Activated naive CD4-positive, alpha-beta T cell treated with anti-CD3 and anti-CD28 coated beads, Interleukin-2, amount 50 U/mL, for 24 hours (primary cell): ENCODE results near the gene REP15.
"Not testable (repeated sequence)": the region's sequence is repeated elsewhere in the genome, so short reads cannot be mapped to it uniquely, and the experiment has no call there.

Experiments used
- H3K27ac Mint-ChIP-seq: one replicate; pipeline ENCODE4 v1.8.0; 2021; ENCODE audit warnings: mild to moderate bottlenecking, mixed read lengths
- H3K27me3 Mint-ChIP-seq: one replicate; pipeline ENCODE4 v1.8.0; 2021; ENCODE audit warnings: mixed read lengths
- H3K36me3 Mint-ChIP-seq: one replicate; pipeline ENCODE4 v1.8.0; 2021; ENCODE audit warnings: mixed read lengths
- H3K4me1 Mint-ChIP-seq: one replicate; pipeline ENCODE4 v1.8.0; 2021; ENCODE audit warnings: mixed read lengths
- H3K4me3 Mint-ChIP-seq: one replicate; pipeline ENCODE4 v1.8.0; 2021; ENCODE audit warnings: mild to moderate bottlenecking, mixed read lengths
- H3K9me3 Mint-ChIP-seq: one replicate; pipeline ENCODE4 v1.8.0; 2021; ENCODE audit warnings: mixed read lengths

The REP15 gene

DNA sequence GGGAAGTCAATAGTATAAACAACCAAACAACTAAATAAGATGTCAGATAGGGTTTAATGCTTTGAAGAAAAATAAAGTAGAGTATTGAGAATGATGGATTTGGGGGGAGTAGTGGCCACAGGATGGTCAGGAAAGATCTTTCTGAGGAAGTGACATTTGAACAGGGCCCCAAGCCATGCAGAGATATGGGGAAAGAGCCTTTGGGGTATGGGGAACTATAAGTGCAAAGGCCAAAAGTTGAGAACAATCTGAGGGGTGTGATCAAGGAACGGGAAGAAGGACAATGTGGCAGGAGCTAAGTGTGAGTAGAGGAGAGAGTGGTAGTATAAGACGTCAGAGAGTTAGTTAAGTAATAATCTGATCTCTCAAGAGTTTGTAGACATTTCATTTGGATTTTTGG lies 15.7 kb downstream of the REP15 start:
- Mint-ChIP-seq H3K27ac (peak overlapping the region; percentile 96), H3K4me3 (peak overlapping the region; percentile 98), H3K9me3 (no peaks in the 10 kb centered on the region), H3K36me3 (no peaks in the 10 kb centered on the region), H3K4me1 (peaks cover 32% of the 10 kb centered on the region), H3K27me3 (no peaks in the 10 kb centered on the region)

GRCh38 chr12:27723212-27723611 lies 27.0 kb downstream of the REP15 start:
- H3K27ac Mint-ChIP-seq, result no peak overlapping the region
- H3K36me3 Mint-ChIP-seq, result peaks cover 5% of the 10 kb centered on the region
- H3K27me3 Mint-ChIP-seq, result no peaks in the 10 kb centered on the region
- no peaks in the 10 kb centered on the region for H3K9me3 Mint-ChIP-seq
- H3K4me3 Mint-ChIP-seq, result no peak overlapping the region
- peaks cover 9% of the 10 kb centered on the region for H3K4me1 Mint-ChIP-seq

GRCh38 chr12:27730097-27730588 lies 33.9 kb downstream of the REP15 start:
- no peak overlapping the region for H3K27ac Mint-ChIP-seq
- H3K4me1 Mint-ChIP-seq, result no peaks in the 10 kb centered on the region
- H3K9me3 Mint-ChIP-seq, result no peaks in the 10 kb centered on the region
- H3K4me3 Mint-ChIP-seq, result no peak overlapping the region
- H3K27me3 Mint-ChIP-seq, result no peaks in the 10 kb centered on the region
- peaks cover 4% of the 10 kb centered on the region for H3K36me3 Mint-ChIP-seq

- Mint-ChIP-seq H3K27me3 (no peaks in the 10 kb centered on the region), H3K27ac (no peak overlapping the region), H3K4me3 (no peak overlapping the region), H3K36me3 (peaks cover 6% of the 10 kb centered on the region), H3K9me3 (no peaks in the 10 kb centered on the region), H3K4me1 (no peaks in the 10 kb centered on the region)
Observed at GRCh38 chr12:27732281-27732680, 36.0 kb downstream of the REP15 start.

DNA sequence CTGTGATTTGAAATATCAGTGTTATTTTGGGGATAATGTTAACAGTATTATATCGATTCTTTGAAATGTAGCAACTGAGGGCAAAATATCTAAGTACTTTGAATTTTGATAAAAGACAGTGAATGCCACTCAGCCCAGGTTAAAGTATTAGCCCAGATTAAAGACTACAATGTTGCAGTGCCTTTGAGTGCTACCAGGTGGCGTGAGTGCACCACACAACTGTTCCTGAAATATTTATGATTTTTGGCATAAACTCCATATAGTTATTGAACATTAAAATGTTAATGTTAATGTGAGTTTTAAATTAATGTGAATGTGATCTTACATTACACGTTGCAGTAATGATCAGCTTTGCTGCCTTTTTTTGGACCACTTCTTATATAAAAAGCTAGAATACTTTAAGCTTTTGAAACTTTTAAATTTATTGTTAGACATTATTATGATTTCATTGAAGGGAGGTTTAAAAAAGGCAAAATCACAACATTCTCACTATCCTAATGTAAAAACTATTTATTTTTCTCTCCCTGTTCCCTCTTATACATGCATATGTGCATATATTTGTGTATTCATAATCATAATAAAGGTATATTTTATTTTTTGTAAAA lies 36.9 kb downstream of the REP15 start:
- H3K36me3 Mint-ChIP-seq, result peaks cover 9% of the 10 kb centered on the region
- H3K9me3 Mint-ChIP-seq, result no peaks in the 10 kb centered on the region
- H3K27me3 Mint-ChIP-seq, result no peaks in the 10 kb centered on the region
- no peak overlapping the region for H3K4me3 Mint-ChIP-seq
- no peaks in the 10 kb centered on the region for H3K4me1 Mint-ChIP-seq
- H3K27ac Mint-ChIP-seq, result no peak overlapping the region

GRCh38 chr12:27733791-27734190 lies 37.5 kb downstream of the REP15 start:
- no peaks in the 10 kb centered on the region for H3K27me3 Mint-ChIP-seq
- H3K36me3 Mint-ChIP-seq, result peaks cover 9% of the 10 kb centered on the region
- no peaks in the 10 kb centered on the region for H3K9me3 Mint-ChIP-seq
- H3K4me1 Mint-ChIP-seq, result no peaks in the 10 kb centered on the region
- H3K27ac Mint-ChIP-seq, result no peak overlapping the region
- H3K4me3 Mint-ChIP-seq, result no peak overlapping the region

DNA sequence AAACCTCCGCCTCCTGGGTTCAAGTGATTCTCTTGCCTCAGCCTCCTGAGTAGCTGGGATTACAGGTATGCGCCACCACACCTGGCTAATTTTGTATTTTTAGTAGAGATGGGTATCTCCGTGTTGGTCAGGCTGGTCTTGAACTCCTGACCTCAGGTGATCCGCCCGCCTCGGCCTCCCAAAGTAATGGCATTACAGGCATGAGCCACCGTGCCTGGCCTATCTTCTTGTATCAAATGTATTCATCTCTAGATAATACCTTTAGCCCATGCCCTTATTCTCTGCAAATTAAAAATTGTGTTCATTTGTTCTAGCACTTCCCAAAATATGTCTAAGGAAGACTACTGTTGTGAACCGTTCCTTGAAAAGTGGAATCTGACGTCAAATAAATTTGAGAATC lies 38.1 kb downstream of the REP15 start:
- not testable (repeated sequence) for H3K4me1 Mint-ChIP-seq, H3K27me3 Mint-ChIP-seq, H3K27ac Mint-ChIP-seq, H3K4me3 Mint-ChIP-seq, H3K36me3 Mint-ChIP-seq, H3K9me3 Mint-ChIP-seq

GRCh38 chr12:27743601-27744000 lies 47.4 kb downstream of the REP15 start:
- H3K4me3 Mint-ChIP-seq, result no peak overlapping the region
- no peaks in the 10 kb centered on the region for H3K27me3 Mint-ChIP-seq
- no peak overlapping the region for H3K27ac Mint-ChIP-seq
- peaks cover 21% of the 10 kb centered on the region for H3K36me3 Mint-ChIP-seq
- H3K4me1 Mint-ChIP-seq, result peaks cover 10% of the 10 kb centered on the region
- no peaks in the 10 kb centered on the region for H3K9me3 Mint-ChIP-seq

DNA sequence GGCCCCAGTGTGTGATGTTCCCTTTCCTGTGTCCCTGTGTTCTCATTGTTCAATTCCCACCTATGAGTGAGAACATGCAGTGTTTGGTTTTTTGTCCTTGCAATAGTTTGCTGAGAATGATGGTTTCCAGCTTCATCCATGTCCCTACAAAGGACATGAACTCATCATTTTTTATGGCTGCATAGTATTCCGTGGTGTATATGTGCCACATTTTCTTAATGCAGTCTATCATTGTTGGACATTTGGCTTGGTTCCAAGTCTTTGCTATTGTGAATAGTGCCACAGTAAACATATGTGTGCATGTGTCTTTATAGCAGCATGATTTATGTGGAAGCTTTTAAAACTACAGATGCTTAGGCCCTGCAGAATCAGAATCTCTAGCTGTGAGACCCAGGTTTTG lies 49.5 kb downstream of the REP15 start:
- Mint-ChIP-seq H3K4me1 (peaks cover 10% of the 10 kb centered on the region), H3K36me3 (peaks cover 21% of the 10 kb centered on the region)
- not testable (repeated sequence) for H3K9me3 Mint-ChIP-seq, H3K27ac Mint-ChIP-seq, H3K27me3 Mint-ChIP-seq, H3K4me3 Mint-ChIP-seq
